ENCODE data around the gene LRMDA.
"Not testable (repeated sequence)": the region's sequence is repeated elsewhere in the genome, so short reads cannot be mapped to it uniquely, and the experiment has no call there.

Gene LRMDA

GRCh38 chr10:76504823-76505222 lies 1073.4 kb downstream of the LRMDA start:
- H3K4me3 ChIP-seq (ENCODE audit: low read depth, low read length), result no peak overlapping the region
- TF ChIP-seq CTCF (IDR thresholded peaks at IDR 0.05; ENCODE audit: borderline replicate concordance, insufficient read depth, low read depth, low read length), result no peak

GRCh38 chr10:76509446-76509845 lies 1078.0 kb downstream of the LRMDA start:
- TF ChIP-seq CTCF (IDR thresholded peaks at IDR 0.05; ENCODE audit: borderline replicate concordance, insufficient read depth, low read depth, low read length), result no peak
- H3K4me3 ChIP-seq (ENCODE audit: low read depth, low read length), result no peak overlapping the region

- H3K4me3 ChIP-seq (ENCODE audit: low read depth, low read length), result no peak overlapping the region
- TF ChIP-seq CTCF (IDR thresholded peaks at IDR 0.05; ENCODE audit: borderline replicate concordance, insufficient read depth, low read depth, low read length), result no peak
These were observed 1082.9 kb downstream of the LRMDA start for GRCh38 chr10:76514321-76514720.

- H3K4me3 ChIP-seq (ENCODE audit: low read depth, low read length), result no peak overlapping the region
- no peak for TF ChIP-seq CTCF (IDR thresholded peaks at IDR 0.05; ENCODE audit: borderline replicate concordance, insufficient read depth, low read depth, low read length)
These were observed 1083.4 kb downstream of the LRMDA start for GRCh38 chr10:76514869-76515268.

- H3K4me3 ChIP-seq (ENCODE audit: low read depth, low read length), result no peak overlapping the region
These were observed 1091.1 kb downstream of the LRMDA start for GRCh38 chr10:76522547-76522946.

GRCh38 chr10:76523246-76523645 lies 1091.8 kb downstream of the LRMDA start:
- H3K4me3 ChIP-seq (ENCODE audit: low read depth, low read length), result no peak overlapping the region
- no peak for TF ChIP-seq CTCF (IDR thresholded peaks at IDR 0.05; ENCODE audit: borderline replicate concordance, insufficient read depth, low read depth, low read length)

More at GRCh38 chr10:76522547-76522946, 1091.1 kb downstream of the LRMDA start:
- TF ChIP-seq CTCF (IDR thresholded peaks at IDR 0.05; ENCODE audit: borderline replicate concordance, insufficient read depth, low read depth, low read length), result no peak

GRCh38 chr10:76523791-76524351 lies 1092.4 kb downstream of the LRMDA start:
- no peak for TF ChIP-seq CTCF (IDR thresholded peaks at IDR 0.05; ENCODE audit: borderline replicate concordance, insufficient read depth, low read depth, low read length)
- H3K4me3 ChIP-seq (ENCODE audit: low read depth, low read length), result no peak overlapping the region

- not testable (repeated sequence) for H3K4me3 ChIP-seq (ENCODE audit: low read depth, low read length)
These were observed 1095.4 kb downstream of the LRMDA start for GRCh38 chr10:76526833-76527232.
